NCI-H460 (cell line): Measurements from ENCODE around the gene ZDHHC19. TPM values are rescaled to one million over a fixed set of nuclear protein-coding genes. Genes with fewer than 3 reads are reported as not detected.
"Not testable (repeated sequence)": the region's sequence is repeated elsewhere in the genome, so short reads cannot be mapped to it uniquely, and the experiment has no call there.

Experiments used
- DNase-seq: peaks from one replicate; pipeline ENCODE4 v3.0.0-alpha.2; 2016; ENCODE audit warnings: low read depth; ENCODE audit errors: extremely low read depth
- polyA plus RNA-seq: library from polyadenylated mRNA; depleted of rRNA; stranded (reverse); fragments of >200 nt; gene quantifications from 2 replicates; pipeline ENCODE4 v1.2.3, GENCODE V29; 2014; cell fraction: nucleus; rRNA removed
- total RNA-seq: library from RNA; depleted of rRNA; stranded (reverse); fragments of >200 nt; shearing (Covaris generic); gene quantifications from 2 replicates; pipeline ENCODE4 v1.2.3, GENCODE V29; 2014; rRNA removed

The ZDHHC19 gene
- total RNA-seq, result not detected in 2 replicates
- not detected in 2 replicates for polyA plus RNA-seq

- DNase-seq, result no peak
Measured at GRCh38 chr3:196210673-196211556, at the start of gene ZDHHC19. Gene ZDHHC19 (minus strand): TSS chr3:196211400. CDS start chr3:196211315, 85 bp downstream.

- no peak for DNase-seq
Measured at GRCh38 chr3:196260784-196261183, 49.6 kb upstream of the ZDHHC19 start.

- DNase-seq, result no peak
Measured at GRCh38 chr3:196255776-196256175, 44.6 kb upstream of the ZDHHC19 start.

- DNase-seq, result no peak
Measured at GRCh38 chr3:196254376-196255283, 43.4 kb upstream of the ZDHHC19 start.

- no peak for DNase-seq
Measured at GRCh38 chr3:196251918-196252317, 40.7 kb upstream of the ZDHHC19 start.

- no peak for DNase-seq
Measured at GRCh38 chr3:196246612-196247308, 35.6 kb upstream of the ZDHHC19 start.

GRCh38 chr3:196244166-196244565, 33.0 kb upstream of the ZDHHC19 start:
- DNase-seq, result not testable (repeated sequence)

GRCh38 chr3:196241704-196242103, 30.5 kb upstream of the ZDHHC19 start:
- no peak for DNase-seq

- DNase-seq, result no peak
Measured at GRCh38 chr3:196240424-196240823, 29.2 kb upstream of the ZDHHC19 start.

- no peak for DNase-seq
Measured at GRCh38 chr3:196238612-196239560, 27.7 kb upstream of the ZDHHC19 start.

GRCh38 chr3:196237203-196237602, 26.0 kb upstream of the ZDHHC19 start:
- no peak for DNase-seq

GRCh38 chr3:196236223-196236622, 25.0 kb upstream of the ZDHHC19 start:
- DNase-seq, result no peak

- no peak for DNase-seq
Measured at GRCh38 chr3:196235452-196236122, 24.4 kb upstream of the ZDHHC19 start.

- DNase-seq, result no peak
Measured at GRCh38 chr3:196232882-196233251, 21.7 kb upstream of the ZDHHC19 start.

GRCh38 chr3:196232154-196232881, 21.1 kb upstream of the ZDHHC19 start:
- DNase-seq, result no peak

GRCh38 chr3:196227629-196228493, 16.7 kb upstream of the ZDHHC19 start:
- DNase-seq, result no peak

GRCh38 chr3:196227121-196227561, 15.9 kb upstream of the ZDHHC19 start:
- no peak for DNase-seq
